Adipocyte (in vitro differentiated cells): Measurements from ENCODE around the gene ZNF484.
"Not testable (repeated sequence)": the region's sequence is repeated elsewhere in the genome, so short reads cannot be mapped to it uniquely, and the experiment has no call there.

Source experiments
- DNase-seq: peaks from one replicate; pipeline ENCODE4 v3.0.0-alpha.2; 2015; ENCODE audit warnings: low read depth
- H3K27me3 ChIP-seq: replicated peaks from 2 replicates; pipeline ENCODE4 v1.7.0; 2013; ENCODE audit warnings: mild to moderate bottlenecking, low read length, moderate library complexity; ENCODE audit not compliant: control insufficient read depth, insufficient read depth
- H3K36me3 ChIP-seq: 2 replicates; pipeline ENCODE4 v1.7.0; 2013; ENCODE audit warnings: low read length, mild to moderate bottlenecking, moderate library complexity; ENCODE audit not compliant: control insufficient read depth, insufficient read depth, severe bottlenecking
- H3K4me1 ChIP-seq: 2 replicates; pipeline ENCODE4 v1.7.0; 2013; ENCODE audit warnings: mild to moderate bottlenecking, low read length, moderate library complexity; ENCODE audit not compliant: control insufficient read depth, insufficient read depth
- H3K4me3 ChIP-seq: 2 replicates; pipeline ENCODE4 v1.7.0; 2013; ENCODE audit warnings: mild to moderate bottlenecking, low read length, moderate library complexity
- H3K9ac ChIP-seq: 2 replicates; pipeline ENCODE4 v1.7.0; 2013; ENCODE audit warnings: mild to moderate bottlenecking, low read length, moderate library complexity
- H3K9me3 ChIP-seq: 2 replicates; pipeline ENCODE4 v1.7.0; 2013; ENCODE audit warnings: mild to moderate bottlenecking, low read length, moderate library complexity; ENCODE audit not compliant: control insufficient read depth

Gene ZNF484

DNA sequence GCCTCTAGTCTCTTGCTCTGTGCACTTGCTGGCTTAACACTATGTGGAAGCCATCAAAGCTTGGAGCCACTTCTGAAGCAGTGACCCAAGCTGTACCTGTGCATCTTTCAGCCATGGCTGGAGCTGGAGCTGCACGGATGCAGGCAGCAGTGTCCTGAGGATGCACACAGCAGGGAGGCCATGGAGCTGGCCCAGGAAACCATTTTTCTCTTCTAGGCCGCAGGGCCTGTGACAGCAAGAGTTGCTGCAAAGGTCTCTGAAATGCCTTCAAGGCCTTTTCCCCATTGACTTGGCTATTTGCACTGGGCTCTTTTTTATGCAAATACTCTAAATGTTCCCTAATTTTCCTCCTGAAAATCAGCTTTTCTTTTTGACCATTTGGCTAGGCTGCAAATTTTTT, 12.9 kb upstream of the ZNF484 start:
- Histone ChIP-seq H3K36me3 (no peaks in the 10 kb centered on the region), H3K9ac (no peak overlapping the region), H3K4me1 (no peaks in the 10 kb centered on the region), H3K9me3 (no peaks in the 10 kb centered on the region), H3K27me3 (peaks cover 28% of the 10 kb centered on the region), H3K4me3 (no peak overlapping the region)
- no peak for DNase-seq

- no peak overlapping the region for H3K4me3 ChIP-seq
- no peaks in the 10 kb centered on the region for H3K36me3 ChIP-seq
- H3K9me3 ChIP-seq = no peaks in the 10 kb centered on the region
- H3K4me1 ChIP-seq = no peaks in the 10 kb centered on the region
- H3K9ac ChIP-seq = no peak overlapping the region
- H3K27me3 ChIP-seq = peaks cover 26% of the 10 kb centered on the region
- peak; percentile 3 for DNase-seq
Measured at GRCh38 chr9:92887880-92888338, 10.1 kb upstream of the ZNF484 start.

- H3K36me3 ChIP-seq, DNase-seq, H3K4me3 ChIP-seq, H3K4me1 ChIP-seq, H3K9ac ChIP-seq, H3K9me3 ChIP-seq: not testable (repeated sequence)
- H3K27me3 ChIP-seq = peaks cover 23% of the 10 kb centered on the region
Measured at GRCh38 chr9:92886846-92887610, 9.2 kb upstream of the ZNF484 start.

GRCh38 chr9:92883666-92884405, 6.0 kb upstream of the ZNF484 start:
- H3K4me3 ChIP-seq, H3K9ac ChIP-seq, H3K9me3 ChIP-seq, DNase-seq, H3K4me1 ChIP-seq, H3K36me3 ChIP-seq: not testable (repeated sequence)
- peaks cover 15% of the 10 kb centered on the region for H3K27me3 ChIP-seq

DNA sequence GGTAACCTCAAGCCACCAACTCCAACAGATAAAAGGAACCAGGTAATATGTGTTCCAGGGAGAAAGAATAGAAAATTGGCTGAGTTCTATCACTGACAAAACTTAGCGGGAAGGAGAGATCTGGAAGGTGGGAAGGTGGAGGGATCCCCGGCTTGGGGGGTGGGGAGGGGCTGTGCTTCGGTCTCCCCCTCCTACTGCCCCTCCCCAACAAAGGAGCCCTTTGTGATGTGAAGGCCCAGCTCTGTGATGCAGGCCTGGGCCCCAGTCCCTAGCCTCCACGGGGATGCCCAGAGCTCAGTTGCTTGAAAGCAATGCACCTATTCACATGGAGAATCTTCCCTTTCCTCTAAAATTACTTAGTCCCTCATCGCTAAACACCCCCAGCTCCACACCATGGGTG, 4.4 kb upstream of the ZNF484 start:
- Histone ChIP-seq H3K9me3 (no peaks in the 10 kb centered on the region), H3K9ac (no peak overlapping the region), H3K4me1 (peaks cover 7% of the 10 kb centered on the region), H3K36me3 (no peaks in the 10 kb centered on the region), H3K27me3 (peaks cover 8% of the 10 kb centered on the region), H3K4me3 (no peak overlapping the region)
- no peak for DNase-seq

DNA sequence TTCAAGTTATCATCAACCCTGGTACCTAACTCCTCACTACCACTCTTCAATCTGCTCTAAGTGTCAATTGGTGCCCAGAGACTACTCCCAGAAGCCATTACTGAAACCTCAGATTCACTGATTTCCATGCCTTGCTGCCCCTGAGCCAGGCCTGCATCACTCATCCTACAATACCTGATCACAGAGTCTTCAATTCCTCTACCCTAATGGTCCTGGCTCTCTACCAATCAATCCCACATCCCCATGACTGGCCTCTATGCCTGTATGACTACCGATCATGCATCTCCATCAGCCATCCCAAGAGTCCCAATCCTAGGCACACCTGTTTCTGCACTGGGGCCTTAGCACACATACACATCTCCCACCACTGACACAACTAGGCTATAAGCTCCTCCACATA, 2.5 kb downstream of the ZNF484 start:
- Histone ChIP-seq H3K27me3 (no peaks in the 10 kb centered on the region), H3K9me3 (no peaks in the 10 kb centered on the region), H3K36me3 (peaks cover 13% of the 10 kb centered on the region), H3K9ac (no peak overlapping the region), H3K4me3 (no peak overlapping the region), H3K4me1 (peaks cover 19% of the 10 kb centered on the region)
- DNase-seq = no peak

DNA sequence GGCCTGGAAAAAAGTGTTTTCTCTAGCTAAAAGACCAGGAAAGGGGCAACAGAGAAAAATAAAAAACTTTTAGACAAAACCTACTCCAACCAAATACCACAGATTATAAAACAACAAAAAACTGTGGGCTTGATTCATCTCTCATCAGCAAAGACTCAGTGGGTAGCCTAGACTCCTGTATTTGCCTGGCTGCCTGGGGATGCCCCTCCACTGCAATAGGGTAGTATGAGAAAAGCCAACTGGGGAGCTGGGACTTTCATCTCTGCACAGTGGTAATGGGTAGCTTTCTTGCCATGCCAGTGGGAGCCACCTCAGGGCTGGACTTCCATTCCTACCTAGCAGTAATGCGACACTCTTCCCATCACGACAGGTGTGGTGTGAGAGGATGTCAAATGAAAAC, 7.5 kb downstream of the ZNF484 start:
- H3K9me3 ChIP-seq = no peaks in the 10 kb centered on the region
- no peak overlapping the region for H3K9ac ChIP-seq
- no peak for DNase-seq
- H3K4me3 ChIP-seq = no peak overlapping the region
- no peaks in the 10 kb centered on the region for H3K27me3 ChIP-seq
- peaks cover 23% of the 10 kb centered on the region for H3K36me3 ChIP-seq
- no peaks in the 10 kb centered on the region for H3K4me1 ChIP-seq

DNA sequence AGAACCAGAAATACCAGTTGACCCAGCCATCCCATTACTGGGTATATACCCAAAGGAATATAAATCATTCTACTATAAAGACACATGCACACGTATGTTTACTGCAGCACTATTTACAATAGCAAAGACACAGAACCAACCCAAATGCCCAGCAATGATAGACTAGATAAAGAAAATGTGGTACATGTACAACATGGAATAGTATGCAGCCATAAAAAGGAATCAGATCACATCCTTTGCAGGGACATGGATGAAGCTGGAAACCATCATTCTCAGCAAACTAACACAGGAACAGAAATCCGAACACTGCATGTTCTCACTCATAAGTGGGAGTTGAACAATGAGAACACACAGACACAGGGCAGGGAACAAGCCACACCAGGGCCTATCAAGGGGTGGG, 11.2 kb downstream of the ZNF484 start:
- not testable (repeated sequence) for H3K27me3 ChIP-seq, H3K4me1 ChIP-seq, H3K9ac ChIP-seq, H3K4me3 ChIP-seq, H3K9me3 ChIP-seq, DNase-seq
- H3K36me3 ChIP-seq = peaks cover 34% of the 10 kb centered on the region

DNA sequence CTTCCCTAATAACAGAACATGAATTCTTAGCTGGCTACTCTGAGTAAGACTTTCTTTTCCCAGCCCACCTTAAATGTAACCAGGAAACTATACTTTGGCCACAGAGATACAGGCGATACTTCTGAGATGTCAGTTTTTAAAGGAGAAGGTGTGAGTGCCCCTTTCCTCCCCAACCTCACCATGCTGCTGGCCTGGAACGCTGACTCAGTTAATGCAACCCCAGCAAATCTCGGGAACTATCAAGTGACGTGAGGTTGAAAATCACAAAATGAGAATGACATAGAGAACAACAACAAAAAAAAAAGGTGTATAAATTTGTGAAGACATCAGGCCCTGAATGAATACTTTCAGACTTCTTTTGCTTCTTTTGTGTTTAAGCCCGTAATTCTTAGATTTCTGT, 13.7 kb downstream of the ZNF484 start:
- Histone ChIP-seq H3K27me3 (no peaks in the 10 kb centered on the region), H3K9me3 (peaks cover 7% of the 10 kb centered on the region), H3K9ac (no peak overlapping the region), H3K4me1 (no peaks in the 10 kb centered on the region), H3K36me3 (peaks cover 30% of the 10 kb centered on the region), H3K4me3 (no peak overlapping the region)
- DNase-seq = no peak

DNA sequence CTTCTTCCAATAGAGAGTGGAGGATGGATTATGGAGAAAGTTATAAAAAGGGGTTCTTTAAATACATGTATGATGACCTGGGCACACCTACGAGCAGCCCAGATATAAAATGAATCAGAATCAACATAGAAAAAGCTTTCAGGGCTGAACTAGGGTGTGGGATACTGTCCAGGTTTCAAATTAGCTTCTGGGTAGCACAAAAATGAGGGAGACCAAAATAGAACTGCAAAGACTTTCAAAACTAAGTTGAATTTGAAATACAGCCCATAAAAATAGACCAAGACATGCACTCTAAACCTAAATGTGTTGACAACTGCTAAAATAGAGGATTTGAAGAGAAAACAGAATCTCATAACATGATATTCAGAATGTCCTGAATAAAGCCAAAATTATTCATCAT, 17.0 kb downstream of the ZNF484 start:
- Histone ChIP-seq H3K9me3 (peaks cover 9% of the 10 kb centered on the region), H3K4me3 (no peak overlapping the region), H3K27me3 (no peaks in the 10 kb centered on the region), H3K36me3 (peaks cover 32% of the 10 kb centered on the region), H3K9ac (no peak overlapping the region), H3K4me1 (no peaks in the 10 kb centered on the region)
- no peak for DNase-seq

GRCh38 chr9:92857236-92857635, 20.6 kb downstream of the ZNF484 start:
- peaks cover 52% of the 10 kb centered on the region for H3K36me3 ChIP-seq
- H3K9ac ChIP-seq = no peak overlapping the region
- DNase-seq = no peak
- no peaks in the 10 kb centered on the region for H3K27me3 ChIP-seq
- no peaks in the 10 kb centered on the region for H3K4me1 ChIP-seq
- peaks cover 25% of the 10 kb centered on the region for H3K9me3 ChIP-seq
- H3K4me3 ChIP-seq = no peak overlapping the region
